Left lung (tissue), 10 donors: ENCODE measurements around the gene RASGRF1. TPM values are rescaled to one million over a fixed set of nuclear protein-coding genes. Genes with fewer than 3 reads are reported as not detected.
A peak's percentile ranks its signal among the peaks of the same experiment; 100 is the strongest.
"Not testable (repeated sequence)": the region's sequence is repeated elsewhere in the genome, so short reads cannot be mapped to it uniquely, and the experiment has no call there.

Experiments
- ATAC-seq: fragments of 200-7000 bp; cut with Tn5 transposase; one replicate; pipeline ENCODE4 v1.9.1; 2020; ENCODE audit warnings: moderate library complexity
- DNase-seq, 4 donors: peaks; one replicate each; pipeline ENCODE4 v3.0.0-alpha.2; 2013 to 2020
- H3K27ac ChIP-seq, 2 donors: fragments of 200-600 bp; sonication (generic) in 1 of 2; one replicate each; pipeline versions ENCODE4 v1.5.0 to v1.8.0; 2020 to 2021
- H3K27me3 ChIP-seq, 2 donors: fragments of 200-600 bp; sonication (generic) in 1 of 2; one replicate each; pipeline versions ENCODE4 v1.5.0 to v1.8.0; 2020 to 2021
- H3K36me3 ChIP-seq, 2 donors: fragments of 200-600 bp; sonication (generic) in 1 of 2; one replicate each; pipeline versions ENCODE4 v1.5.0 to v1.8.0; 2020 to 2021
- H3K4me1 ChIP-seq, 2 donors: fragments of 200-600 bp; one replicate each; pipeline ENCODE4 v1.8.0; 2021
- H3K4me3 ChIP-seq, 2 donors: fragments of 200-600 bp; sonication (generic) in 1 of 2; one replicate each; pipeline versions ENCODE4 v1.5.0 to v1.8.0; 2020 to 2021; ENCODE audit warnings: mild to moderate bottlenecking in 1 of 2
- H3K9me3 ChIP-seq, 2 donors: fragments of 200-600 bp; sonication (generic) in 1 of 2; one replicate each; pipeline versions ENCODE4 v1.5.0 to v1.8.0; 2020 to 2021
- intact Hi-C, 2 donors: fragments of 100-400 bp; cut with DNase I; formaldehyde crosslinking; loops; one replicate each; pipeline versions ENCODE4 v1.11.2 to v1.14.2; 2022
- polyA plus RNA-seq, 6 donors: library from polyadenylated mRNA; unstranded; fragments of 120-200 nt; gene quantifications; one replicate each; pipeline ENCODE4 v1.2.1, GENCODE V29; 2013; ENCODE audit not compliant: insufficient read length in 6 of 6
- total RNA-seq, 2 donors: library from RNA; stranded (reverse); fragmentation: NEBNext Ultra II Directional; extraction: Animal tissue kit (Norgen Biotek cat#: 25700); gene quantifications; one replicate each; pipeline ENCODE4 v1.2.1, GENCODE V29; 2021
- TF ChIP-seq, protein P1 (sequence below), 2 donors: fragments of 200-600 bp; sonication (generic) in 1 of 2; IDR thresholded peaks; one replicate each; pipeline versions ENCODE4 v1.5.0 to v1.8.0; 2021; ENCODE audit warnings: antibody characterized with exemption in 2 of 2
- donor health status: DM: no; HTN: yes; CAD: no.
- donor health status: DM: no; HTN: no; CAD: no.

Gene RASGRF1
- total and polyA plus RNA-seq, 8 donors, result 5.9 to 63.2 (median 26.0) TPM

DNA sequence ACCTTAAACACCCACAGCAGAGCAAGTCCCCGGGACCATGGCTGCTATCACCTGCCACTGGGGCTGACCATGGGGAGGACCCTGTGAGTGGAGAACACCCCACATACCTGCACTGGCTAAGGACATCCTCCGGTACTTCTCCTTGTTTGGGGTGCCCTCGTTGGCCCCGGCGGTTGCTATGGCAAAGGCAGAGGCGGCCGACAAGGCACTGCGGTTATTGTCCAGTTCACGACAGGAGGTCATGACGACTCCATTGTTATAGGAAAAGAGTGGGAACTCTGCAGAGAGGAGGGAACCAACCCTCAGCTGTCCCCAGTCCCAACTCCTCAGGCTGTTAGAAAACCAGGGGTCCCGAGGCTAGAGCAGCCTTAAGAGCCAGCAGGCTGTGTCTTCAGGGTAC lies 90.9 kb downstream of the RASGRF1 start:
- no peaks in the 10 kb centered on the region for H3K36me3 ChIP-seq
- no peak overlapping the region for H3K4me3 ChIP-seq
- ATAC-seq, result no peak
- H3K9me3 ChIP-seq, result no peaks in the 10 kb centered on the region
- intact Hi-C loops, result no loop called here
- no peaks in the 10 kb centered on the region for H3K27me3 ChIP-seq
- TF ChIP-seq, protein P1, sequence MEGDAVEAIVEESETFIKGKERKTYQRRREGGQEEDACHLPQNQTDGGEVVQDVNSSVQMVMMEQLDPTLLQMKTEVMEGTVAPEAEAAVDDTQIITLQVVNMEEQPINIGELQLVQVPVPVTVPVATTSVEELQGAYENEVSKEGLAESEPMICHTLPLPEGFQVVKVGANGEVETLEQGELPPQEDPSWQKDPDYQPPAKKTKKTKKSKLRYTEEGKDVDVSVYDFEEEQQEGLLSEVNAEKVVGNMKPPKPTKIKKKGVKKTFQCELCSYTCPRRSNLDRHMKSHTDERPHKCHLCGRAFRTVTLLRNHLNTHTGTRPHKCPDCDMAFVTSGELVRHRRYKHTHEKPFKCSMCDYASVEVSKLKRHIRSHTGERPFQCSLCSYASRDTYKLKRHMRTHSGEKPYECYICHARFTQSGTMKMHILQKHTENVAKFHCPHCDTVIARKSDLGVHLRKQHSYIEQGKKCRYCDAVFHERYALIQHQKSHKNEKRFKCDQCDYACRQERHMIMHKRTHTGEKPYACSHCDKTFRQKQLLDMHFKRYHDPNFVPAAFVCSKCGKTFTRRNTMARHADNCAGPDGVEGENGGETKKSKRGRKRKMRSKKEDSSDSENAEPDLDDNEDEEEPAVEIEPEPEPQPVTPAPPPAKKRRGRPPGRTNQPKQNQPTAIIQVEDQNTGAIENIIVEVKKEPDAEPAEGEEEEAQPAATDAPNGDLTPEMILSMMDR (IDR thresholded peaks at IDR 0.05), result no peak
- peaks cover 0 to 15% of the 10 kb centered on the region in 2 donors for H3K4me1 ChIP-seq
- no peak overlapping the region for H3K27ac ChIP-seq
- DNase-seq, result no peak

DNA sequence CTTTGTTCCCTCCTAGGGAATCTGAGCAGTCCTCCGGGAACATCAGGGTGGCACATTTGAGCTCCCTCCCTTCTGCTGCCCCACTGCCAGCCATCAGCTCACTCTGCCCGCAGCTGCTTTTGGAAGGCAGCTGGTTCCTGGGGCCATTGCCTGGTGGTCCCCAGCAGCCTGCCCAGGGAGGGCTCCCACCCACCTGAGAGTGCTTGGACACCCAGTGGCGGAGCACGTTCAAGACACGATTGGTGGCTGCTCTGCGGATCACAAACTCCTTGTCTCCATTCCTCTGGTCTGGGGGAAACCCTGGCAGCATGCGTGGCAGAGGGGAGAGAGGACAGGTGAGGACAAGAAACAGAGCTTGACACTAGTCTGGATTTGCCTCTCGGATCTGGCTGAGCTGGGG lies 92.1 kb downstream of the RASGRF1 start:
- Histone ChIP-seq H3K4me1 (peaks cover 0 to 3% of the 10 kb centered on the region in 2 donors), H3K27me3 (no peaks in the 10 kb centered on the region), H3K4me3 (no peak overlapping the region), H3K27ac (peak overlapping the region in 1 of 2 donors; percentile 53), H3K36me3 (no peaks in the 10 kb centered on the region), H3K9me3 (no peaks in the 10 kb centered on the region)
- TF ChIP-seq, protein P1 (IDR thresholded peaks at IDR 0.05), result no peak
- no peak for ATAC-seq
- DNase-seq, result no peak
- intact Hi-C loops, result no loop called here

DNA sequence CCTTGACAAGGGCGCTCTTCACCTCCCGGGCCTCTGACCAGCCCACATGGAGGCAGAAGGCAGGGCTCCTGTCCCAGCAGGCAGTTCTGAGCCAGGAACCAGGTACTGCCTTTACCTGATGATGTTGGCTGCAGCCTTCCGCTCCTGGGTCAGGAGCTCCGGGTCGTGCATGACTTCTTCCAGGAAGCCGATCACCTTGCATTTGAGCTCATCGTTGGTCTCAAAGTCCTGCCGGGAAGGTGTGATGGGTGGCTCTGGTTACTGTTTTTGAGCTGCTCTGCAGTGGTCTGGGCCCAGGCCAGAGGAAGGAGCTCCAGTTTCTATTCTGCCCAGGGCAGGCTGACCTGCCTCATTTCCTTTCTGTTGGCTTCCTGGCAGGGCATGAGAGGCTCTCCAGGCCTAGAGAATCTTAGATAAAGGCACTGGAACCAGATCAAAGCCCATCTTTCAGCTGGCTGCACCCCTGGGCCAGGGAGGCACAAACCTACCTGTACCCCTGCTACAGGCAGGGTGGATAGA lies 92.5 kb downstream of the RASGRF1 start:
- H3K27ac ChIP-seq, result peak overlapping the region in 1 of 2 donors; percentile 53
- ATAC-seq (peak; percentile 24), DNase-seq (no peak)

DNA sequence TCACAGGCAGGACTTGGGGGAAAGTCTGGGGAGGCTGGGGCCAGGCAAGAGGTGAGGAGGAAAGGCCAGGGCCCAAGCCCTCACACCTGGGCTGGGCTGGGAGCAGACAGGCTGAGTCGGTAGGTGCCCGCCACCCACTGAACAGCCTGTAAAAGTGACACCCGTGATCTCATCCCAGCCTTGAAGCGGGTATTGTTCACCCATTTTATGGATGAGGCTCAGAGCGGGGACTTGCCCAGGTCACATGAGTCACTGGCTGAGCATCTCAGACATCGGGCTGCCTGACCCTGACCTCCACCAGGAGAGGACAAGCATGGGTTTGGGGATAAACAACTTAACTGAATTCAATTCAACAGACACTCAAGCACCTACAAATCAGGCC lies 93.7 kb downstream of the RASGRF1 start:
- Histone ChIP-seq H3K4me1 (peaks cover 0 to 9% of the 10 kb centered on the region in 2 donors), H3K36me3 (no peaks in the 10 kb centered on the region), H3K9me3 (no peaks in the 10 kb centered on the region), H3K27me3 (no peaks in the 10 kb centered on the region), H3K27ac (peak overlapping the region in 1 of 2 donors; percentile 53), H3K4me3 (no peak overlapping the region)
- TF ChIP-seq, protein P1 (IDR thresholded peaks at IDR 0.05), result no peak
- ATAC-seq (no peak), DNase-seq (no peak)
- intact Hi-C loops, result no loop called here

More for the DNA sequence above, 92.5 kb downstream of the RASGRF1 start:
- Histone ChIP-seq H3K27me3 (no peaks in the 10 kb centered on the region), H3K9me3 (no peaks in the 10 kb centered on the region), H3K4me1 (no peaks in the 10 kb centered on the region), H3K36me3 (no peaks in the 10 kb centered on the region), H3K4me3 (no peak overlapping the region)
- intact Hi-C loops, result no loop called here
- TF ChIP-seq, protein P1 (IDR thresholded peaks at IDR 0.05), result no peak

DNA sequence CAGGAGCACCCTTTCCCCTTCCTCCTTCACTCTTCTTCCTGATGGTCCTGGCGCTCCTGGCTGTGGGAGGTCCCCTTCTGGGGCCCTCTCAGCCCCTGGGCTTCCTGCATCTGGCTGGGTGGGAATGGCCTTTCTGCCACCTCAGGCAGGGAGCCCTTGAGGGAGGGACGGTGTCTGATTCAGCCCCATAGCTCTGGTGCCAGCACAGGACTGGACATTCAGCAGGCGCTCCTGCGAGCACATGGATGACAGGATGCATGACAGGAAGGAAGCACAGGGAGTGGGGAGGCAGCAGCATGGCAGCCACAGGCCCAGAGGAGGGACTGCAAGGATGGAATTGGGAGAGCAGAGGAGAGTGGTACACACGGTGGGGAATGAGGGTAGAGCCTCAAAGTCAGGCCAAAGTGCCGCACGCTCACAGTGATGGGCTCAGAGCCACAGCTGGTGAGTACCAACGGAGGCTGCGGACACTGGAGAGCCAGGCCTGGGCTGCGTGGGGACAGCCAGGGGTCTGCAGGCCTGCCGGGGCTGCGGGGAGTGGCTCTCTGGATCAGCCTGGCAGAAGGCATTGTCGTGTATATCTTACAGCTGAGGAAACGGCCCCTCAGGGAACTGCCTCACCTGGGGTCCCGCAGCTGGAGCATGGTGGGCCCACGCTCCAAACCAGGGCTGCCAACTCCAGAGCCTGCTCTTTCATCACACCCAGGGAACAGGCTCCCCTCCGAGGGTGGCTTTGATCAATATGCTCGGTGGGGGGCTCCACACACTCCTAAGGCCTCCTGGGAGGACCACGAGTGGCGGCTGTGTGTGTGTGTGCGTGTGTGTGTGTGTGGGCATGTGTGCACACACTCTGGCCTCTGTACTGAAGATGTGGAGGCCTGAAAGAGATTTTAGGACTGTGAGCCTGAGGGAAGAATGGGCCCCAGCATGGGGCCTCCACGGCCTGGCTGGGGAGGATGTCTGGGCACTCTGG lies 94.4 kb downstream of the RASGRF1 start:
- Histone ChIP-seq H3K4me1 (peaks cover 0 to 13% of the 10 kb centered on the region in 2 donors), H3K36me3 (no peaks in the 10 kb centered on the region), H3K27ac (peak overlapping the region in 1 of 2 donors; percentile 53), H3K4me3 (no peak overlapping the region), H3K27me3 (no peaks in the 10 kb centered on the region), H3K9me3 (no peaks in the 10 kb centered on the region)
- intact Hi-C loops, result no loop called here
- TF ChIP-seq, protein P1 (IDR thresholded peaks at IDR 0.05), result no peak
- DNase-seq (no peak), ATAC-seq (no peak)

DNA sequence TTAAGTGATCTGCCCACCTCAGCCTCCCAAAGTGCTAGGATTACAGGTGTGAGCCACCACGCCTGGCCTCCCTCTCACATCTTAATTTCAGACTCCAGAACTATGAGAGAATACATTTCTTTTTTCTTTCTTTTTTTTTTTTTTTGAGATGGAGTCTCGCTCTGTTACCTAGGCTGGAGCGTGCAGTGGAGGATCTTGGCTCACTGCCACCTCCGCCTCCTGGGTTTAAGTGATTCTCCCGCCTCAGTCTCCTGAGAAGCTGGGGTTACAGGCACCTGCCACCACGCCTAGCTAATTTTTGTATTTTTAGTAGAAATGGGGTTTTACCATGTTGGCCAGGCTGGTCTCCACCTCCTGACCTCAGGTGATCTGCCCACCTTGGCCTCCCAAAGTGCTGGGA lies 95.4 kb downstream of the RASGRF1 start:
- H3K9me3 ChIP-seq, ATAC-seq, H3K4me3 ChIP-seq, H3K36me3 ChIP-seq, intact Hi-C loops, DNase-seq, H3K27me3 ChIP-seq: not testable (repeated sequence)
- Histone ChIP-seq H3K4me1 (peaks cover 4 to 16% of the 10 kb centered on the region in 2 donors), H3K27ac (peak overlapping the region in 1 of 2 donors; percentile 53)
